ENCODE measurements around the gene RSPO1. TPM values are rescaled to one million over a fixed set of nuclear protein-coding genes. Genes with fewer than 3 reads are reported as not detected.

The RSPO1 gene
- total RNA-seq, 2 experiments from 2014 or later: not detected

GRCh38 chr1:37636435-37636834, 1.7 kb upstream of the RSPO1 start:
- Histone ChIP-seq H4K20me1 (ENCODE audit: insufficient read depth, low read length) (no peaks in the 10 kb centered on the region), H3K36me3 (ENCODE audit: insufficient read depth, low read length) (no peaks in the 10 kb centered on the region), H2AFZ (ENCODE audit: low read length) (no peak overlapping the region), H3K9me2 (ENCODE audit: insufficient read depth, low read length) (no peaks in the 10 kb centered on the region), H3K4me3 (ENCODE audit: low read depth, low read length, poor library complexity, severe bottlenecking) (no peak overlapping the region), H3K9me3 (ENCODE audit: low read length) (no peaks in the 10 kb centered on the region), H3K79me2 (ENCODE audit: insufficient read depth, low read depth, low read length) (no peaks in the 10 kb centered on the region), H3K4me1 (ENCODE audit: insufficient read depth, low read length, poor library complexity, severe bottlenecking) (no peaks in the 10 kb centered on the region), H3K4me2 (ENCODE audit: low read length) (no peak overlapping the region), H3K27ac (ENCODE audit: low read depth, low read length, poor library complexity, severe bottlenecking) (no peak overlapping the region)
- TF ChIP-seq CTCF (conservative IDR thresholded peaks at IDR 0.05; ENCODE audit: low read length): no peak
- no peak for TF ChIP-seq EZH2phosphoT487 (IDR thresholded peaks at IDR 0.05; ENCODE audit: borderline replicate concordance, low read depth, low read length)
- DNase-seq (ENCODE audit: low spot score): no peak
- POLR2A ChIA-PET: no interaction called here
- CTCF ChIA-PET (ENCODE audit: unreplicated experiment): no interaction called here
- intact Hi-C loops (cut with micrococcal nuclease; ENCODE audit: unreplicated experiment): no loop called here
- BruUV-seq (replicated peaks): no TSS peak

GRCh38 chr1:37634992-37635902, 555 bp upstream of the RSPO1 start:
- no peak overlapping the region for H3K4me3 ChIP-seq (ENCODE audit: low read depth, low read length, poor library complexity, severe bottlenecking)
- H3K79me2 ChIP-seq (ENCODE audit: insufficient read depth, low read depth, low read length): no peaks in the 10 kb centered on the region
- TF ChIP-seq EZH2phosphoT487 (IDR thresholded peaks at IDR 0.05; ENCODE audit: borderline replicate concordance, low read depth, low read length) (no peak), CTCF (conservative IDR thresholded peaks at IDR 0.05; ENCODE audit: low read length) (no peak)
- ChIA-PET CTCF (ENCODE audit: unreplicated experiment) (no interaction called here), POLR2A (no interaction called here)
- no peak for DNase-seq (ENCODE audit: low spot score)
- no peaks in the 10 kb centered on the region for H3K36me3 ChIP-seq (ENCODE audit: insufficient read depth, low read length)
- no peaks in the 10 kb centered on the region for H3K4me1 ChIP-seq (ENCODE audit: insufficient read depth, low read length, poor library complexity, severe bottlenecking)
- H3K9me3 ChIP-seq (ENCODE audit: low read length): no peaks in the 10 kb centered on the region
- H3K27ac ChIP-seq (ENCODE audit: low read depth, low read length, poor library complexity, severe bottlenecking): no peak overlapping the region
- no peaks in the 10 kb centered on the region for H3K9me2 ChIP-seq (ENCODE audit: insufficient read depth, low read length)
- H3K4me2 ChIP-seq (ENCODE audit: low read length): no peak overlapping the region
- no peaks in the 10 kb centered on the region for H4K20me1 ChIP-seq (ENCODE audit: insufficient read depth, low read length)
- intact Hi-C loops (cut with micrococcal nuclease; ENCODE audit: unreplicated experiment): no loop called here
- BruUV-seq (replicated peaks): no TSS peak
- no peak overlapping the region for H2AFZ ChIP-seq (ENCODE audit: low read length)

- CTCF ChIA-PET (ENCODE audit: unreplicated experiment): no interaction called here
- no peak overlapping the region for H3K4me2 ChIP-seq (ENCODE audit: low read length)
- H4K20me1 ChIP-seq (ENCODE audit: insufficient read depth, low read length): no peaks in the 10 kb centered on the region
- no peaks in the 10 kb centered on the region for H3K9me3 ChIP-seq (ENCODE audit: low read length)
- no peak overlapping the region for H2AFZ ChIP-seq (ENCODE audit: low read length)
- BruUV-seq (replicated peaks): no TSS peak
- no peak for DNase-seq (ENCODE audit: low spot score)
- no peaks in the 10 kb centered on the region for H3K4me1 ChIP-seq (ENCODE audit: insufficient read depth, low read length, poor library complexity, severe bottlenecking)
- intact Hi-C loops (cut with micrococcal nuclease; ENCODE audit: unreplicated experiment): no loop called here
- no peaks in the 10 kb centered on the region for H3K36me3 ChIP-seq (ENCODE audit: insufficient read depth, low read length)
- POLR2A ChIA-PET: no interaction called here
- no peaks in the 10 kb centered on the region for H3K9me2 ChIP-seq (ENCODE audit: insufficient read depth, low read length)
- no peaks in the 10 kb centered on the region for H3K79me2 ChIP-seq (ENCODE audit: insufficient read depth, low read depth, low read length)
- TF ChIP-seq CTCF (conservative IDR thresholded peaks at IDR 0.05; ENCODE audit: low read length) (no peak), EZH2phosphoT487 (IDR thresholded peaks at IDR 0.05; ENCODE audit: borderline replicate concordance, low read depth, low read length) (no peak)
- no peak overlapping the region for H3K4me3 ChIP-seq (ENCODE audit: low read depth, low read length, poor library complexity, severe bottlenecking)
- no peak overlapping the region for H3K27ac ChIP-seq (ENCODE audit: low read depth, low read length, poor library complexity, severe bottlenecking)
Observed at GRCh38 chr1:37633938-37634243, 801 bp downstream of the RSPO1 start.

Measured in OCI-LY7 (cell line).